NT2/D1 (cell line): ENCODE data around the gene BCL10.

Experiments used
- DNase-seq: peaks from one replicate; pipeline ENCODE4 v3.0.0-alpha.2; 2011; ENCODE audit warnings: low read depth, low spot score
- H3K27me3 ChIP-seq: 2 replicates; pipeline ENCODE4 v1.6.0; 2011; ENCODE audit warnings: mild to moderate bottlenecking; ENCODE audit not compliant: insufficient read length, insufficient read depth
- H3K36me3 ChIP-seq: 2 replicates; pipeline ENCODE4 v1.6.1; 2011; ENCODE audit warnings: mild to moderate bottlenecking, low read length, mixed read lengths; ENCODE audit not compliant: insufficient read depth, insufficient read length
- H3K4me1 ChIP-seq: 2 replicates; pipeline ENCODE4 v1.5.1; 2011; ENCODE audit not compliant: insufficient read depth, insufficient read length
- H3K4me3 ChIP-seq: 2 replicates; pipeline ENCODE4 v1.5.1; 2011; ENCODE audit warnings: low read depth; ENCODE audit not compliant: insufficient read length
- H3K9ac ChIP-seq: 2 replicates; pipeline ENCODE4 v1.6.0; 2011; ENCODE audit warnings: low read depth; ENCODE audit not compliant: insufficient read length
- H3K9me3 ChIP-seq: 2 replicates; pipeline ENCODE4 v1.5.1; 2011; ENCODE audit warnings: mild to moderate bottlenecking, low read length; ENCODE audit not compliant: insufficient read depth
- SUZ12 ChIP-seq: IDR thresholded peaks from 2 replicates; pipeline ENCODE4 v1.6.1; 2011; ENCODE audit not compliant: insufficient read length, insufficient read depth; ENCODE audit errors: extremely low read depth
- YY1 ChIP-seq: IDR thresholded peaks from 2 replicates; pipeline ENCODE4 v1.6.1; 2011; ENCODE audit not compliant: insufficient read length, insufficient read depth
- ZNF274 ChIP-seq: IDR thresholded peaks from 2 replicates; pipeline ENCODE4 v1.6.1; 2011; ENCODE audit warnings: mild to moderate bottlenecking, low read depth, low read length

The BCL10 gene

DNA sequence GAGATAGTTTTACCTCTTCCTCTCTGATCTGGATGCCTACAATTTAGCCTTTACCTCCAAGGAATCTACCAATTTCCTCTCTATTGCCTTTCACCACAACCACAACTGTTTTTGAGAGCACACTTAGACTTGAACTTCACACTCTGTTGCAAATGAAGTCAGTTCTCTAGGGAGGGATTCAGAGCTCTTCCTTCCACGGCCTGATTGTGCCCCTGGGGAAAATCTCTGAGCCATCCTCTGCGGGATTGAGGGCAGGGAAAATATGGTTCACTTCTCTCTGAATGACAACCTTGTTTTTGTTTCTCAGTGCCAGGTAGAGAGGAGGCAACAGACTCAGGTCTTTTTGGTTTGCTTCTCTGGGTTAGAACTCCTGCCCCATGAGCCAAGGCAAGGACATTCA lies 35.4 kb upstream of the BCL10 start:
- H3K9me3 ChIP-seq: no peaks in the 10 kb centered on the region; the same call in 1 of the 2 replicates
- no peaks in the 10 kb centered on the region for H3K36me3 ChIP-seq
- H3K27me3 ChIP-seq: peaks cover 3% of the 10 kb centered on the region
- TF ChIP-seq ZNF274 (no peak), YY1 (no peak)
- no peak overlapping the region for H3K4me3 ChIP-seq
- no peak for DNase-seq
- no peaks in the 10 kb centered on the region for H3K4me1 ChIP-seq
- H3K9ac ChIP-seq: no peak overlapping the region

DNA sequence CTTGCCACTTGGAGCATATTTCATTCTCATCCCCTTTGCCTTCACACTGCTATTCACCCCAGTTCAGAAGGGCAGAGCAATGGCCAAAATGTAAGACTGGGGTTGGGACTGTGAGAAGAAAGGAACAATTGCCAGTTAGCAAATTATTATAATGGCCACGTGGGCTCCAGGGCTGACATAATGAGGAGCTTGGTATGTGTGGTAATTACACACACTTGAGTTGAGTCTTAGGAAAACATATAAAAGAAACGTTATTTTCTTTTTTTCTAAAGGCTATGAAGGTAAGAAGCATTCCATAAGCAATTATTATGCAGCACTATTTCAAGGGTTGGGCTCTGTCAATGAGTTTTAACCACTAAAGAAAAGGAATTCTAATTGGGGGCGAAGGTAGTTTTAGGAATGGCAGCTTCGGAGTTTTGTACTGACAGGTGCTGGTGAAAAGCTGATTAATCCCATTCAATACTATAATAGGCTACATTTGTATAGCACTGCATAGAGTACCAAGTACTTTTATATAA lies 32.5 kb upstream of the BCL10 start:
- no peaks in the 10 kb centered on the region for H3K9me3 ChIP-seq
- no peak overlapping the region for H3K9ac ChIP-seq
- no peaks in the 10 kb centered on the region for H3K36me3 ChIP-seq
- TF ChIP-seq YY1 (no peak), SUZ12 (no peak), ZNF274 (no peak)
- no peak for DNase-seq
- H3K4me1 ChIP-seq: no peaks in the 10 kb centered on the region
- H3K4me3 ChIP-seq: no peak overlapping the region
- peaks cover 3% of the 10 kb centered on the region for H3K27me3 ChIP-seq

DNA sequence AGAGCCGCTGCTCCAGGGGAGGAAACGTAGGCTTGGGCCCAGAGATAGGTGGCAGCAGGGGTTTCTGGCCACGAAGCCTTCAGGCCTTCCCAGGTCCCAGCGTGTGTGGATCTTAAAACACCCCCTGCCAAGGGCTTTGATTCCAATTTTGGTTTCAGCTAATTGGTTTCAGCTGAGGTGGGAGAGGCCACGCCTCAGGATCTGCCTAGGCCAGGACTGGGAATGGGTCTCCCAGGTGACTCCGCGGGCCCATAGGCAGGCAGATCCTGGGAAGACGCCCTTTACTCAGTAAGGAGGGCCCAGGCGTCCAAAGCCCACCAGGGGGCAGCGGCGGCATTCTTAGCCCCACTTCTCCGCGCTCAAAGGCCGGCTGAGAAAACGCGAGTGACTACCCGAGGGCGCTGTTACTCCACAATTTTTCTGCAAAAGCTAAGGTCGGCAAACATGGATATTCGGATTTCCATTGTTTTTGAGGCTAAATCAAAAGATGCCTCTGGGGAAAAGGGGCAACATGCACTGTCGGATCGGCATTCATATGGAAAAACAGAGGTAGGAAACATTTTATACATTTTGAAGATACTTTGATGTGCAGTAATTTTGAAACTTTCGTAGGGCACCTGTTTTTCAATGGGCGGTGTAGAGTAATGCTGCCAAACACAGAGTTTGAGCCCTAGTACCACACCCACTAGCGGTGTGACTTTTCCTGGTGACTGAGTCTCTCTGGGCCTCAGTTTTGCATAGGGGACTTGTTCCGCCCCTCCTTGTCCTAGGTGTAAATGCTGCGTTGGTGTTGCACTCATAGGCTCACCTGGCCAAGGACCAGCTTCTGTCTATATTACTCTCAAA lies 31.8 kb upstream of the BCL10 start:
- no peaks in the 10 kb centered on the region for H3K36me3 ChIP-seq
- H3K4me1 ChIP-seq: no peaks in the 10 kb centered on the region
- H3K9me3 ChIP-seq: no peaks in the 10 kb centered on the region
- H3K4me3 ChIP-seq: no peak overlapping the region
- no peak overlapping the region for H3K9ac ChIP-seq
- DNase-seq: peak; percentile 91
- peaks cover 3% of the 10 kb centered on the region for H3K27me3 ChIP-seq
- TF ChIP-seq SUZ12 (no peak), YY1 (no peak)

DNA sequence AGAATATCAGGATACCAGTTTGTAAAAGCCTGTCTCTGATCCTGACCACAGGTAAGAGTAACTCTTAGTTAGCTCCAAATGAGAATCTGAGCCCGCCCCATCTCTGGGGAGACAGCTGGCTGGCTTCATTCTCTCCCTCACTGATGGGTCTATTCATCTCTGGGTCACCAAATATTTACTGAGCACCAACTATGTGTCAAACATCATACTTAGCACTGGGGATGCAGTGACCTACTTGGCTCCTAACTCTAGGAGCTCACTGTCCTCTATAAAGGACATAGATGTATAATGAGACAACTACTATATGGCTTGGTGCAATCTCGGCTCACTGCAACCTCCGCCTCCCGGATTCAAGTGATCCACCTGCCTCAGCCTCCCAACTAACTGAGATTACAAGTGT lies 29.8 kb upstream of the BCL10 start:
- DNase-seq: no peak
- Histone ChIP-seq H3K9ac (no peak overlapping the region), H3K4me3 (no peak overlapping the region), H3K9me3 (no peaks in the 10 kb centered on the region), H3K36me3 (no peaks in the 10 kb centered on the region), H3K4me1 (no peaks in the 10 kb centered on the region), H3K27me3 (peaks cover 3% of the 10 kb centered on the region)
- TF ChIP-seq ZNF274: no peak
- no peak for TF ChIP-seq YY1
- no peak for TF ChIP-seq SUZ12

DNA sequence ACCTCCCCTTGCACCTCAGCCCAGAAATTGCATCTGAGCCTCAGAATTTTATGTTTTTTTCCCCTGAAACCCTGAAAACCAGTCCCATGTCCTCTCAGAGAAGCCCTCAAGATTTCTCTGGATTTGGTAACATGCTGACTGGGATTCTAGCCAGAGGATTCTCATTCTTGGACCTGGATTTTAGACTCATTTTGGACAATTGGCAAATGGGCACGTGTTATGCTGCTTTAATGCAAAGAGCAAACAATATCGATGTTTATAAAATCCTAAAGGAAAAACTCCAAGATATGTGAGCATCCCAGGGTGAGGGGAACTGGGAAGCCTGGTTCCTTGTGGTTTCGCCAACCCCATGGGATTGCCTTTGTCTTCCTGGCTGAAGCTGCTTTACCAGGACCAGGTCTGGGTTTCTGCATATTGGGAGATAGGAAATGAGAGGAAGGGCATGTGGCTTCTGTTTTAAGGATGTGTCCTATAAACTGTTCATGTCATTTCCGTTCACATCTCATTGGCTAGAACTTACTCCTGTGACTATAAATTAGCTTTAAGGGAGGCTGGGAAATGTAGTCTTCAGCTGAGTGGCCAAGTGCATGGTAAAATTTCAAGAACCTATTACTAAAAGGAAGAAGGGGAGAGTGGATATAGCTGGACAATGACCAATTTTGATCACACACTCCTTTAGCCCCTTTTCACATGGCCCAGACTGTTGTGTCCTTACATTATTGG lies 27.2 kb upstream of the BCL10 start:
- DNase-seq: no peak
- Histone ChIP-seq H3K27me3 (peaks cover 2% of the 10 kb centered on the region), H3K36me3 (no peaks in the 10 kb centered on the region), H3K4me1 (peaks cover under 1% of the 10 kb centered on the region), H3K4me3 (no peak overlapping the region), H3K9ac (no peak overlapping the region), H3K9me3 (no peaks in the 10 kb centered on the region)
- TF ChIP-seq SUZ12: no peak
- no peak for TF ChIP-seq YY1
- no peak for TF ChIP-seq ZNF274

DNA sequence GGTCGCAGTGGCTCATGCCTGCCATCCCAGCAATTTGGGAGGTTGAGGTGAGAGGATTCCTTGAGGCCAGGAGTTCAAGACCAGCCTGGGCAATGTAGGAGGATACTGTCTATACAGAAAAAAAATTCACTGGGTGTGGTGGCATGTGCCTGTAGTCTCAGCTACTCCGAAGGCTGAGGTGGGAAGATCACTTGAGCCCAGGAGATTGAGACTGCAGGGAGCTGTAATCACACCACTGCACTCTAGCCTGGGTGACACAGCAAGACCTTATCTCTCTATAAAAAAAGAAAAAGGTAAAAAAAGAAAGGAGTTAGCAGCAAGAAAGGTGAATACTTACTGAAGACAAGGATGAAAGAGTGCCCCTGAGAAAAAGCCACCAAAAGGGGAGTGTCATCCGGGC lies 23.7 kb upstream of the BCL10 start:
- Histone ChIP-seq H3K36me3 (no peaks in the 10 kb centered on the region), H3K4me1 (peaks cover 5% of the 10 kb centered on the region), H3K9ac (no peak overlapping the region), H3K9me3 (no peaks in the 10 kb centered on the region), H3K4me3 (no peak overlapping the region), H3K27me3 (no peaks in the 10 kb centered on the region)
- DNase-seq: no peak
- TF ChIP-seq SUZ12: no peak
- no peak for TF ChIP-seq ZNF274
- no peak for TF ChIP-seq YY1
